Hepatocyte (in vitro differentiated cells): ENCODE results near the gene POLR2H.

Experiments
- EZH2 ChIP-seq: fragments of 200-600 bp; sonication (generic); IDR thresholded peaks from 2 replicates; pipeline ENCODE4 v1.6.1; 2016; ENCODE audit warnings: antibody characterized with exemption, mild to moderate bottlenecking, borderline replicate concordance
- EZH2phosphoT487 ChIP-seq: fragments of 200-600 bp; sonication (generic); IDR thresholded peaks from one replicate; pipeline ENCODE4 v1.6.1; 2018; ENCODE audit warnings: antibody characterized with exemption, mild to moderate bottlenecking, low read depth, moderate library complexity; ENCODE audit not compliant: unreplicated experiment, severe bottlenecking
- TF ChIP-seq, protein P1 (sequence below): fragments of 200-600 bp; sonication (generic); IDR thresholded peaks from 2 replicates; pipeline ENCODE4 v1.5.1; 2016; ENCODE audit warnings: antibody characterized with exemption, mild to moderate bottlenecking; ENCODE audit not compliant: poor library complexity

DNA sequence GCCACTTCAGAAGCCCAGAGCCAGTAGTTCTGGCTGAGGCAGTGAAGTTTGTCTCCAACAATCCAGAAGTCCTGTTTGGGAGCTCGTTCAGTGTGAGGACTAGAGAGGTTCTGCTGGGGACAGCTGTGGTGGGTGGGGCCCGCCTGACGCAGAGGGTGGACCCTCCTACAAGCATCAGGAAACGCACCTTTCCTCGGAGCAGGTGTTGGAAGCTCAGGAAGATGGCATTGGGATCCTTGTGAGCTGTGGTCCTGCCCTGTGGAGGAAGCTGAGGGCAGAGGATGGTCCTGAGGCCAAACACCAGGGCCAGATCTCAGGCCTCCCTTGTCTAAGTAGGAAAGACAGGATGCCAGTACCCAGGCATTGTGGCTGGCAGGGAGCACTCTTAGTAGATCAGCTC, 11.4 kb downstream of the POLR2H start:
- TF ChIP-seq, protein P1, sequence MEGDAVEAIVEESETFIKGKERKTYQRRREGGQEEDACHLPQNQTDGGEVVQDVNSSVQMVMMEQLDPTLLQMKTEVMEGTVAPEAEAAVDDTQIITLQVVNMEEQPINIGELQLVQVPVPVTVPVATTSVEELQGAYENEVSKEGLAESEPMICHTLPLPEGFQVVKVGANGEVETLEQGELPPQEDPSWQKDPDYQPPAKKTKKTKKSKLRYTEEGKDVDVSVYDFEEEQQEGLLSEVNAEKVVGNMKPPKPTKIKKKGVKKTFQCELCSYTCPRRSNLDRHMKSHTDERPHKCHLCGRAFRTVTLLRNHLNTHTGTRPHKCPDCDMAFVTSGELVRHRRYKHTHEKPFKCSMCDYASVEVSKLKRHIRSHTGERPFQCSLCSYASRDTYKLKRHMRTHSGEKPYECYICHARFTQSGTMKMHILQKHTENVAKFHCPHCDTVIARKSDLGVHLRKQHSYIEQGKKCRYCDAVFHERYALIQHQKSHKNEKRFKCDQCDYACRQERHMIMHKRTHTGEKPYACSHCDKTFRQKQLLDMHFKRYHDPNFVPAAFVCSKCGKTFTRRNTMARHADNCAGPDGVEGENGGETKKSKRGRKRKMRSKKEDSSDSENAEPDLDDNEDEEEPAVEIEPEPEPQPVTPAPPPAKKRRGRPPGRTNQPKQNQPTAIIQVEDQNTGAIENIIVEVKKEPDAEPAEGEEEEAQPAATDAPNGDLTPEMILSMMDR = no peak
- TF ChIP-seq EZH2 = no peak
- TF ChIP-seq EZH2phosphoT487 = no peak
